A172 (cell line): ENCODE measurements around the gene MLYCD. TPM values are rescaled to one million over a fixed set of nuclear protein-coding genes. Genes with fewer than 3 reads are reported as not detected.

Experiments
- DNase-seq: peaks from one replicate; pipeline ENCODE4 v3.0.0-alpha.2; 2015; ENCODE audit warnings: low spot score
- total RNA-seq: library from RNA; depleted of rRNA; stranded (reverse); fragments of >200 nt; shearing (Covaris generic); gene quantifications from 2 replicates; pipeline ENCODE4 v1.2.3, GENCODE V29; 2014

MLYCD gene
- total RNA-seq, 1 experiment from 2014 or later, result 3.1 TPM

GRCh38 chr16:83925095-83925905, 26.4 kb downstream of the MLYCD start:
- no peak for DNase-seq

GRCh38 chr16:83925957-83926725, 27.2 kb downstream of the MLYCD start:
- DNase-seq, result no peak

- DNase-seq, result peak; percentile 83
Measured at GRCh38 chr16:83926726-83927397, 27.9 kb downstream of the MLYCD start.

- peak; percentile 61 for DNase-seq
Measured at GRCh38 chr16:83928341-83929055, 29.6 kb downstream of the MLYCD start.

GRCh38 chr16:83929811-83930555, 31.1 kb downstream of the MLYCD start:
- no peak for DNase-seq

- no peak for DNase-seq
Measured at GRCh38 chr16:83930730-83931500, 32.0 kb downstream of the MLYCD start.

- no peak for DNase-seq
Measured at GRCh38 chr16:83931556-83931955, 32.6 kb downstream of the MLYCD start.

- DNase-seq, result no peak
Measured at GRCh38 chr16:83932304-83932703, 33.4 kb downstream of the MLYCD start.

- no peak for DNase-seq
Measured at GRCh38 chr16:83932955-83933673, 34.2 kb downstream of the MLYCD start.

GRCh38 chr16:83933885-83934683, 35.2 kb downstream of the MLYCD start:
- DNase-seq, result no peak

- no peak for DNase-seq
Measured at GRCh38 chr16:83934684-83934977, 35.7 kb downstream of the MLYCD start.

GRCh38 chr16:83935005-83935857, 36.3 kb downstream of the MLYCD start:
- no peak for DNase-seq

- no peak for DNase-seq
Measured at GRCh38 chr16:83935858-83936255, 36.9 kb downstream of the MLYCD start.

- DNase-seq, result no peak
Measured at GRCh38 chr16:83936581-83937165, 37.8 kb downstream of the MLYCD start.

- DNase-seq, result no peak
Measured at GRCh38 chr16:83937267-83937666, 38.4 kb downstream of the MLYCD start.

- DNase-seq, result no peak
Measured at GRCh38 chr16:83937922-83938885, 39.3 kb downstream of the MLYCD start.
